ENCODE data around the gene TRIML2. TPM values are rescaled to one million over a fixed set of nuclear protein-coding genes. Genes with fewer than 3 reads are reported as not detected.

The TRIML2 gene
- total and polyA plus RNA-seq, 9 of the 15 experiments (the other 6 are each of a cell fraction or from before 2014, with no cell fraction given) = 0.03 to 0.16 TPM; not detected in 7

- Histone ChIP-seq H2AFZ (ENCODE audit: low read depth, low read length) (no peak overlapping the region), H4K20me1 (replicated peaks; ENCODE audit: control insufficient read depth, insufficient read depth, low read length) (no peaks in the 10 kb centered on the region), H3K79me2 (ENCODE audit: control insufficient read depth, insufficient read depth, low read length) (no peaks in the 10 kb centered on the region), H3K36me3 (ENCODE audit: control insufficient read depth, insufficient read depth, low read length) (no peaks in the 10 kb centered on the region), H3K9me3 (replicated peaks; ENCODE audit: control insufficient read depth, insufficient read depth, low read depth, low read length) (no peaks in the 10 kb centered on the region), H3K27me3 (ENCODE audit: control insufficient read depth in 2 of 2, insufficient read depth in 2 of 2, low read length in 2 of 2) (peaks cover 0 to 19% of the 10 kb centered on the region in 2 experiments; a peak in 2 of 5 replicates), H3K27ac (ENCODE audit: extremely low read depth, low read depth, low read length) (no peak overlapping the region), H3K4me1 (replicated peaks in 1 of 2; ENCODE audit: control insufficient read depth in 2 of 2, insufficient read depth in 2 of 2, low read length in 2 of 2) (peaks cover 0 to 6% of the 10 kb centered on the region in 2 experiments; a peak in 2 of 5 replicates), H3K4me3 (no peak overlapping the region), H3K9ac (ENCODE audit: insufficient read depth in 1 of 2, low read depth in 2 of 2, low read length in 2 of 2) (no peak overlapping the region), H3K9me1 (ENCODE audit: control insufficient read depth, insufficient read depth, low read length) (no peaks in the 10 kb centered on the region), H3K4me2 (ENCODE audit: insufficient read depth, low read length) (no peak overlapping the region)
- intact Hi-C loops (cut with micrococcal nuclease) = no loop called here
- in situ Hi-C loops (cut with MboI) = no loop called here
- TF ChIP-seq NUFIP1 (IDR thresholded peaks at IDR 0.05; ENCODE audit: partially characterized antibody) (no peak), ZNF124 (CRISPR knock-in tag; IDR thresholded peaks at IDR 0.05) (no peak), ZNF696 (CRISPR knock-in tag; conservative IDR thresholded peaks at IDR 0.05) (no peak)
- DNase-seq (ENCODE audit: extremely low read depth in 1 of 4, low spot score in 3 of 4) (no peak), ATAC-seq (no peak), FAIRE-seq (no peak)
- POLR2A ChIA-PET = no interaction called here
- CTCF ChIA-PET (ENCODE audit: low intra/inter-chr PET ratio) = no interaction called here
- WGBS (ENCODE audit: insufficient coverage, low coverage, missing lambda C conversion rate) = 0% methylated on average over 9 of the region's 10 CpGs
- BruUV-seq (replicated peaks) = no TSS peak
These were observed 1.2 kb downstream of the TRIML2 start for GRCh38 chr4:188107931-188108843.

DNA sequence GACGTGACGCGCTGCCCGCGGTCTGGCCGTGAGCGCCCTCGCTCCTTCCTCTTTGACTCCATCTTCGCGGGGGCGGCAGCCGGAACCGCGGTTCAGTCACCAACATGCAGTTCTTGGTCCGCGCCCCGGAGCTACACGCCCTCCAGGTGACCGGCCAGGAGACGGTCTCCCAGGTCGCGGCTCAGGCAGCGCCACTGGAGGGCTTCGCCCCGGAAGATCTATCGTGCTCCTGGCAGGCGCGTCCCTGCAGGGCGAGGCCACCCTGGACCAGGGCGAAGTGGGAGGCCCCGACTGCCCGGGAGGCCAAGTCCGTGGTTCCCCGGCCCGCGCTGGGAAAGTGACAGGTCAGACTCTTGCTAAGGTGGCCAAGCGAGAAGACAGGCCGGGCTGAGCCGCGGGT, 2.9 kb downstream of the TRIML2 start:
- CTCF ChIA-PET (ENCODE audit: low intra/inter-chr PET ratio) = no interaction called here
- intact Hi-C loops (cut with micrococcal nuclease) = no loop called here
- in situ Hi-C loops (cut with MboI) = no loop called here
- TF ChIP-seq RAD51 (IDR thresholded peaks at IDR 0.05; ENCODE audit: borderline replicate concordance, low read depth) (no peak), BHLHE40 (IDR thresholded peaks at IDR 0.05; ENCODE audit: low read length) (no peak), ZNF668 (CRISPR knock-in tag; IDR thresholded peaks at IDR 0.05) (no peak), YBX1 (IDR thresholded peaks at IDR 0.05) (no peak), NFE2 (IDR thresholded peaks at IDR 0.05; ENCODE audit: low read depth) (no peak), EGR1 (conservative IDR thresholded peaks at IDR 0.05) (no peak; the same call in 1 of the 2 replicates), FOXA3 (CRISPR knock-in tag; conservative IDR thresholded peaks at IDR 0.05 in 1 of 2, IDR thresholded peaks at IDR 0.05 in 1 of 2) (no peak)
- TF ChIP-seq, protein P1, sequence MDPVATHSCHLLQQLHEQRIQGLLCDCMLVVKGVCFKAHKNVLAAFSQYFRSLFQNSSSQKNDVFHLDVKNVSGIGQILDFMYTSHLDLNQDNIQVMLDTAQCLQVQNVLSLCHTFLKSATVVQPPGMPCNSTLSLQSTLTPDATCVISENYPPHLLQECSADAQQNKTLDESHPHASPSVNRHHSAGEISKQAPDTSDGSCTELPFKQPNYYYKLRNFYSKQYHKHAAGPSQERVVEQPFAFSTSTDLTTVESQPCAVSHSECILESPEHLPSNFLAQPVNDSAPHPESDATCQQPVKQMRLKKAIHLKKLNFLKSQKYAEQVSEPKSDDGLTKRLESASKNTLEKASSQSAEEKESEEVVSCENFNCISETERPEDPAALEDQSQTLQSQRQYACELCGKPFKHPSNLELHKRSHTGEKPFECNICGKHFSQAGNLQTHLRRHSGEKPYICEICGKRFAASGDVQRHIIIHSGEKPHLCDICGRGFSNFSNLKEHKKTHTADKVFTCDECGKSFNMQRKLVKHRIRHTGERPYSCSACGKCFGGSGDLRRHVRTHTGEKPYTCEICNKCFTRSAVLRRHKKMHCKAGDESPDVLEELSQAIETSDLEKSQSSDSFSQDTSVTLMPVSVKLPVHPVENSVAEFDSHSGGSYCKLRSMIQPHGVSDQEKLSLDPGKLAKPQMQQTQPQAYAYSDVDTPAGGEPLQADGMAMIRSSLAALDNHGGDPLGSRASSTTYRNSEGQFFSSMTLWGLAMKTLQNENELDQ (CRISPR knock-in tag; IDR thresholded peaks at IDR 0.05; ENCODE audit: borderline replicate concordance) = no peak
- TF ChIP-seq, protein P2, sequence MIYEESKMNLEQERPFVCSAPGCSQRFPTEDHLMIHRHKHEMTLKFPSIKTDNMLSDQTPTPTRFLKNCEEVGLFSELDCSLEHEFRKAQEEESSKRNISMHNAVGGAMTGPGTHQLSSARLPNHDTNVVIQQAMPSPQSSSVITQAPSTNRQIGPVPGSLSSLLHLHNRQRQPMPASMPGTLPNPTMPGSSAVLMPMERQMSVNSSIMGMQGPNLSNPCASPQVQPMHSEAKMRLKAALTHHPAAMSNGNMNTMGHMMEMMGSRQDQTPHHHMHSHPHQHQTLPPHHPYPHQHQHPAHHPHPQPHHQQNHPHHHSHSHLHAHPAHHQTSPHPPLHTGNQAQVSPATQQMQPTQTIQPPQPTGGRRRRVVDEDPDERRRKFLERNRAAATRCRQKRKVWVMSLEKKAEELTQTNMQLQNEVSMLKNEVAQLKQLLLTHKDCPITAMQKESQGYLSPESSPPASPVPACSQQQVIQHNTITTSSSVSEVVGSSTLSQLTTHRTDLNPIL (CRISPR knock-in tag; IDR thresholded peaks at IDR 0.05) = no peak

More for the DNA sequence above, 2.9 kb downstream of the TRIML2 start:
- H3K4me2 ChIP-seq (ENCODE audit: insufficient read depth, low read length) = no peak overlapping the region; the same call in 1 of the 2 replicates
- H3K27me3 ChIP-seq (ENCODE audit: control insufficient read depth in 2 of 2, insufficient read depth in 2 of 2, low read length in 2 of 2) = peaks cover 0 to 19% of the 10 kb centered on the region in 2 experiments; a peak in 2 of 5 replicates
- no peak overlapping the region for H3K9ac ChIP-seq (ENCODE audit: insufficient read depth in 1 of 2, low read depth in 2 of 2, low read length in 2 of 2)
- no TSS peak for BruUV-seq (replicated peaks)
- H3K36me3 ChIP-seq (ENCODE audit: control insufficient read depth, insufficient read depth, low read length) = no peaks in the 10 kb centered on the region
- no peak overlapping the region for H2AFZ ChIP-seq (ENCODE audit: low read depth, low read length)
- no peak overlapping the region for H3K4me3 ChIP-seq
- H3K4me1 ChIP-seq (replicated peaks in 1 of 2; ENCODE audit: control insufficient read depth in 2 of 2, insufficient read depth in 2 of 2, low read length in 2 of 2) = peaks cover 0 to 6% of the 10 kb centered on the region in 2 experiments; a peak in 2 of 5 replicates
- H3K27ac ChIP-seq (ENCODE audit: extremely low read depth, low read depth, low read length) = no peak overlapping the region
- FAIRE-seq = no peak
- no peaks in the 10 kb centered on the region for H3K9me1 ChIP-seq (ENCODE audit: control insufficient read depth, insufficient read depth, low read length)
- 5% methylated on average over 30 of the region's 40 CpGs for WGBS (ENCODE audit: insufficient coverage, low coverage, missing lambda C conversion rate)
- no peaks in the 10 kb centered on the region for H4K20me1 ChIP-seq (replicated peaks; ENCODE audit: control insufficient read depth, insufficient read depth, low read length)
- H3K9me3 ChIP-seq (replicated peaks; ENCODE audit: control insufficient read depth, insufficient read depth, low read depth, low read length) = no peaks in the 10 kb centered on the region
- DNase-seq (ENCODE audit: extremely low read depth in 1 of 4, low spot score in 3 of 4) = peak in 1 of 4 experiments; percentile 3
- POLR2A ChIA-PET = no interaction called here
- H3K79me2 ChIP-seq (ENCODE audit: control insufficient read depth, insufficient read depth, low read length) = no peaks in the 10 kb centered on the region
- peak; percentile 50; the same call in 2 of the 3 replicates for ATAC-seq
